Esophagus (tissue), 2 donors: Measurements from ENCODE around the gene DEPDC1. TPM values are rescaled to one million over a fixed set of nuclear protein-coding genes. Genes with fewer than 3 reads are reported as not detected.

ENCODE experiments used
- H3K27ac ChIP-seq, 2 donors: one replicate each; pipeline ENCODE4 v1.5.1; 2013; ENCODE audit warnings: low read depth in 2 of 2, mild to moderate bottlenecking in 2 of 2, inconsistent platforms in 1 of 2, low read length in 1 of 2, moderate library complexity in 1 of 2
- H3K27me3 ChIP-seq, 2 donors: one replicate each; pipeline ENCODE4 v1.6.1; 2013; ENCODE audit warnings: low read length in 2 of 2, control low read depth in 1 of 2, mild to moderate bottlenecking in 1 of 2; ENCODE audit not compliant: insufficient read depth in 2 of 2, control insufficient read depth in 1 of 2
- H3K36me3 ChIP-seq, 2 donors: one replicate each; pipeline ENCODE4 v1.6.1; 2013; ENCODE audit warnings: low read length in 1 of 2; ENCODE audit not compliant: control insufficient read depth in 2 of 2, insufficient read depth in 2 of 2
- H3K4me1 ChIP-seq, 2 donors: one replicate each; pipeline ENCODE4 v1.6.1; 2013; ENCODE audit warnings: low read length in 1 of 2; ENCODE audit not compliant: control insufficient read depth in 2 of 2, insufficient read depth in 2 of 2
- H3K4me3 ChIP-seq, 2 donors: one replicate each; pipeline ENCODE4 v1.5.1; 2013; ENCODE audit warnings: low read length in 2 of 2, mild to moderate bottlenecking in 2 of 2, low read depth in 1 of 2, moderate library complexity in 1 of 2
- H3K9me3 ChIP-seq, 2 donors: one replicate each; pipeline ENCODE4 v1.6.1; 2013; ENCODE audit warnings: mild to moderate bottlenecking in 2 of 2, low read depth in 1 of 2, low read length in 1 of 2, moderate library complexity in 1 of 2; ENCODE audit not compliant: control insufficient read depth in 2 of 2, insufficient read depth in 1 of 2
- WGBS, 2 donors: extraction: QIAGEN DNeasy Blood & Tissue Kit; methylation state at CpG; one replicate each; pipeline ENCODE4 v1.1.7; 2013; 5-methylcytosine and 5-hydroxymethylcytosine counted together
- polyA plus RNA-seq, 2 donors: library from polyadenylated mRNA; stranded (reverse); fragments of 200-250 nt; gene quantifications; one replicate each; pipeline ENCODE4 v1.2.3, GENCODE V29; 2013
- donor health status: healthy with polysubstance abuse.
- donor health status: Bipolar disorder and iron deficiency.

DEPDC1 gene
- 1 to 10 TPM; 2.8 to 2.9 TPM for polyA plus RNA-seq

GRCh38 chr1:68496680-68497357 lies at the start of gene DEPDC1:
Gene DEPDC1, minus strand, starts transcription at chr1:68497082. Its CDS starts 83 bp downstream, at chr1:68496999.
- Histone ChIP-seq H3K27me3 (no peaks in the 10 kb centered on the region), H3K9me3 (no peaks in the 10 kb centered on the region), H3K36me3 (no peaks in the 10 kb centered on the region), H3K4me1 (peaks cover 0 to 6% of the 10 kb centered on the region in 2 donors), H3K4me3 (peak within 1 kb of the TSS; percentile 69 to 71), H3K27ac (peak within 1 kb of the TSS in 1 of 2 donors; percentile 57)
- 0 to 1% methylated on average over 64 of the region's 64 CpGs for WGBS, 2 donors

- H3K4me1 ChIP-seq = no peaks in the 10 kb centered on the region
- no peaks in the 10 kb centered on the region for H3K27me3 ChIP-seq
- H3K9me3 ChIP-seq = no peaks in the 10 kb centered on the region
- H3K36me3 ChIP-seq = no peaks in the 10 kb centered on the region
- 78 to 80% methylated on average over 4 of the region's 4 CpGs for WGBS, 2 donors
- no peak overlapping the region for H3K27ac ChIP-seq
- H3K4me3 ChIP-seq = no peak overlapping the region
These were observed 47.8 kb upstream of the DEPDC1 start for GRCh38 chr1:68544651-68545050.

- Histone ChIP-seq H3K4me3 (no peak overlapping the region), H3K27me3 (no peaks in the 10 kb centered on the region), H3K4me1 (no peaks in the 10 kb centered on the region), H3K36me3 (no peaks in the 10 kb centered on the region), H3K9me3 (no peaks in the 10 kb centered on the region), H3K27ac (no peak overlapping the region)
These were observed 45.7 kb upstream of the DEPDC1 start for GRCh38 chr1:68542586-68542985.

- no peak overlapping the region for H3K4me3 ChIP-seq
- no peaks in the 10 kb centered on the region for H3K27me3 ChIP-seq
- no peaks in the 10 kb centered on the region for H3K36me3 ChIP-seq
- H3K9me3 ChIP-seq = no peaks in the 10 kb centered on the region
- H3K27ac ChIP-seq = no peak overlapping the region
- H3K4me1 ChIP-seq = no peaks in the 10 kb centered on the region
These were observed 42.1 kb upstream of the DEPDC1 start for GRCh38 chr1:68538941-68539340.

GRCh38 chr1:68528243-68528642 lies 31.4 kb upstream of the DEPDC1 start:
- Histone ChIP-seq H3K4me1 (no peaks in the 10 kb centered on the region), H3K27me3 (no peaks in the 10 kb centered on the region)
- WGBS, 2 donors = 54 to 62% methylated on average over 3 of the region's 3 CpGs

GRCh38 chr1:68525781-68526180 lies 28.9 kb upstream of the DEPDC1 start:
- H3K4me1 ChIP-seq = no peaks in the 10 kb centered on the region
- no peak overlapping the region for H3K27ac ChIP-seq
- H3K4me3 ChIP-seq = no peak overlapping the region
- H3K27me3 ChIP-seq = no peaks in the 10 kb centered on the region
- no peaks in the 10 kb centered on the region for H3K36me3 ChIP-seq
- WGBS, 2 donors = 53 to 55% methylated on average over 2 of the region's 2 CpGs
- H3K9me3 ChIP-seq = peaks cover 0 to 1% of the 10 kb centered on the region in 2 donors

More at GRCh38 chr1:68528243-68528642, 31.4 kb upstream of the DEPDC1 start:
- Histone ChIP-seq H3K4me3 (no peak overlapping the region), H3K36me3 (no peaks in the 10 kb centered on the region), H3K27ac (no peak overlapping the region), H3K9me3 (peaks cover 0 to 2% of the 10 kb centered on the region in 2 donors)

- Histone ChIP-seq H3K9me3 (no peaks in the 10 kb centered on the region), H3K4me1 (no peaks in the 10 kb centered on the region), H3K27me3 (no peaks in the 10 kb centered on the region), H3K4me3 (no peak overlapping the region), H3K36me3 (no peaks in the 10 kb centered on the region), H3K27ac (no peak overlapping the region)
These were observed 24.4 kb upstream of the DEPDC1 start for GRCh38 chr1:68521286-68521685.

- Histone ChIP-seq H3K36me3 (no peaks in the 10 kb centered on the region), H3K27ac (no peak overlapping the region), H3K4me3 (no peak overlapping the region), H3K4me1 (no peaks in the 10 kb centered on the region), H3K27me3 (no peaks in the 10 kb centered on the region), H3K9me3 (no peaks in the 10 kb centered on the region)
- 44% methylated on average over 2 of the region's 2 CpGs for WGBS, 2 donors
These were observed 19.2 kb upstream of the DEPDC1 start for GRCh38 chr1:68516066-68516465.

- Histone ChIP-seq H3K27ac (no peak overlapping the region), H3K9me3 (no peaks in the 10 kb centered on the region), H3K36me3 (no peaks in the 10 kb centered on the region), H3K27me3 (no peaks in the 10 kb centered on the region), H3K4me3 (no peak overlapping the region), H3K4me1 (no peaks in the 10 kb centered on the region)
- 92% methylated on average over 2 of the region's 2 CpGs for WGBS, 2 donors
These were observed 14.4 kb upstream of the DEPDC1 start for GRCh38 chr1:68511254-68511653.

- WGBS, 2 donors = 82% methylated on average over 3 of the region's 3 CpGs
- H3K36me3 ChIP-seq = no peaks in the 10 kb centered on the region
- no peak overlapping the region for H3K4me3 ChIP-seq
- H3K27me3 ChIP-seq = no peaks in the 10 kb centered on the region
- no peaks in the 10 kb centered on the region for H3K4me1 ChIP-seq
- no peaks in the 10 kb centered on the region for H3K9me3 ChIP-seq
- H3K27ac ChIP-seq = no peak overlapping the region
These were observed 9.5 kb upstream of the DEPDC1 start for GRCh38 chr1:68506386-68506785.
